H1 (cell line): ENCODE measurements around the gene GLRB. TPM values are rescaled to one million over a fixed set of nuclear protein-coding genes. Genes with fewer than 3 reads are reported as not detected.

Experiments used
- CTCF ChIA-PET: fragments of 300-600 bp; sonication (Branson Sonifier 250); formaldehyde crosslinking; loops from one replicate; lab custom pipeline; 2021; ENCODE audit not compliant: partially characterized antibody; lab: Charles Lee
- POLR2A ChIA-PET: fragments of 300-600 bp; sonication (Branson Sonifier 250); formaldehyde crosslinking; loops from one replicate; lab custom pipeline; 2021; ENCODE audit warnings: inconsistent platforms; ENCODE audit not compliant: partially characterized antibody; lab: Charles Lee
- DNase-seq, 2 experiments: peaks; one replicate each; pipeline versions ENCODE4 v3.0.0 to v3.0.0-alpha.2; 2010 to 2022; ENCODE audit warnings: low spot score in 2 of 2, low read depth in 1 of 2, mixed read lengths in 1 of 2
- FAIRE-seq: peaks from 2 replicates; lab custom pipeline; 2011; peaks lifted over from hg19 to GRCh38; lab: Jason Lieb, UNC
- H2AFZ ChIP-seq: 2 replicates; pipeline ENCODE4 v1.8.1; 2012; ENCODE audit warnings: low read length, inconsistent platforms
- H2AK5ac ChIP-seq: 2 replicates; pipeline ENCODE4 v1.6.1; 2013; ENCODE audit warnings: low read depth, low read length
- H2BK120ac ChIP-seq: replicated peaks from 2 replicates; pipeline ENCODE3; 2013; ENCODE audit warnings: low read depth, low read length, inconsistent platforms
- H2BK12ac ChIP-seq: 2 replicates; pipeline ENCODE4 v1.6.1; 2013; ENCODE audit warnings: low read depth, low read length
- H2BK15ac ChIP-seq: 2 replicates; pipeline ENCODE4 v1.6.1; 2013; ENCODE audit warnings: low read length
- H2BK20ac ChIP-seq: 2 replicates; pipeline ENCODE4 v1.6.1; 2013; ENCODE audit warnings: low read length
- H2BK5ac ChIP-seq: 2 replicates; pipeline ENCODE4 v1.6.1; 2013; ENCODE audit warnings: low read depth, low read length
- H3K14ac ChIP-seq: 2 replicates; pipeline ENCODE4 v1.6.1; 2013; ENCODE audit warnings: inconsistent platforms; ENCODE audit not compliant: insufficient read length
- H3K18ac ChIP-seq: 2 replicates; pipeline ENCODE4 v1.6.1; 2013; ENCODE audit warnings: low read length; ENCODE audit errors: extremely low read depth
- H3K23ac ChIP-seq: 2 replicates; pipeline ENCODE4 v1.6.1; 2013; ENCODE audit warnings: inconsistent platforms; ENCODE audit not compliant: insufficient read length
- H3K23me2 ChIP-seq: 2 replicates; pipeline ENCODE4 v1.6.1; 2013; ENCODE audit warnings: low read depth, low read length
- H3K27ac ChIP-seq: 2 replicates; pipeline ENCODE4 v1.6.1; 2011; ENCODE audit warnings: low read depth, low read length, inconsistent platforms
- H3K27me3 ChIP-seq, 4 experiments: replicated peaks in 1 of 4; 1 replicate in 1 of 4; 2 replicates in 3 of 4; pipeline versions ENCODE4 v1.6.1 to v1.8.1; 2011 to 2013; ENCODE audit warnings: low read length in 3 of 4, mild to moderate bottlenecking in 3 of 4, inconsistent platforms in 2 of 4, mixed read lengths in 2 of 4, moderate library complexity in 1 of 4; ENCODE audit not compliant: control insufficient read depth in 3 of 4, insufficient read depth in 3 of 4; ENCODE audit errors: extremely low read depth in 1 of 4
- H3K36me3 ChIP-seq, 4 experiments: 2 replicates each; pipeline versions ENCODE4 v1.6.1 to v1.8.1; 2011 to 2013; ENCODE audit warnings: mild to moderate bottlenecking in 4 of 4, low read length in 3 of 4, moderate library complexity in 2 of 4, control low read depth in 1 of 4, inconsistent platforms in 1 of 4; ENCODE audit not compliant: insufficient read depth in 4 of 4, control insufficient read depth in 2 of 4
- H3K4ac ChIP-seq: replicated peaks from 2 replicates; pipeline ENCODE3; 2013; ENCODE audit warnings: low read length, low read depth, mixed read lengths, inconsistent platforms; ENCODE audit not compliant: insufficient read length
- H3K4me1 ChIP-seq, 4 experiments: replicated peaks in 1 of 4; 1 replicate in 1 of 4; 2 replicates in 3 of 4; pipeline versions ENCODE4 v1.6.1 to v1.8.1; 2011 to 2013; ENCODE audit warnings: low read length in 3 of 4, inconsistent platforms in 2 of 4, mixed read lengths in 1 of 4; ENCODE audit not compliant: insufficient read depth in 4 of 4, control insufficient read depth in 3 of 4
- H3K4me2 ChIP-seq, 2 experiments: 2 replicates each; pipeline versions ENCODE4 v1.6.1 to v1.8.1; 2011 to 2013; ENCODE audit warnings: low read depth in 2 of 2, low read length in 2 of 2, control low read depth in 1 of 2, inconsistent platforms in 1 of 2, mild to moderate bottlenecking in 1 of 2; ENCODE audit not compliant: insufficient read depth in 1 of 2
- H3K4me3 ChIP-seq, 4 experiments: fragments of 200-600, 300-600 bp in 1 of 4; sonication (generic), shearing (Covaris generic), sonication (Bioruptor Twin) in 1 of 4; 2 replicates each; pipeline versions ENCODE4 v1.5.1 to v1.8.1; 2011 to 2016; ENCODE audit warnings: low read length in 4 of 4, low read depth in 3 of 4, control low read depth in 2 of 4, inconsistent platforms in 2 of 4, mild to moderate bottlenecking in 2 of 4, mixed read lengths in 1 of 4, moderate library complexity in 1 of 4; ENCODE audit not compliant: insufficient read depth in 2 of 4; ENCODE audit errors: extremely low read depth in 1 of 4
- H3K56ac ChIP-seq: replicated peaks from 2 replicates; pipeline ENCODE3; 2013; ENCODE audit warnings: low read depth, mild to moderate bottlenecking, mixed read lengths, low read length, inconsistent platforms; ENCODE audit not compliant: insufficient read length
- H3K79me1 ChIP-seq: 2 replicates; pipeline ENCODE4 v1.6.1; 2013; ENCODE audit warnings: low read depth, low read length, control low read depth
- H3K79me2 ChIP-seq, 2 experiments: 2 replicates each; pipeline versions ENCODE4 v1.6.1 to v1.8.1; 2012 to 2013; ENCODE audit warnings: low read length in 2 of 2, mild to moderate bottlenecking in 2 of 2, inconsistent platforms in 1 of 2; ENCODE audit not compliant: insufficient read depth in 2 of 2, control insufficient read depth in 1 of 2
- H3K9ac ChIP-seq, 4 experiments: replicated peaks in 1 of 4; 1 replicate in 1 of 4; 2 replicates in 3 of 4; pipeline versions ENCODE4 v1.6.1 to v1.8.1; 2011 to 2013; ENCODE audit warnings: low read depth in 3 of 4, low read length in 3 of 4, control low read depth in 2 of 4, mild to moderate bottlenecking in 2 of 4, moderate library complexity in 2 of 4, inconsistent platforms in 1 of 4; ENCODE audit errors: extremely low read depth in 1 of 4
- H3K9me3 ChIP-seq, 2 experiments: 2 replicates each; pipeline versions ENCODE4 v1.6.1 to v1.8.1; 2012 to 2013; ENCODE audit warnings: mild to moderate bottlenecking in 2 of 2, moderate library complexity in 2 of 2, control low read depth in 1 of 2, inconsistent platforms in 1 of 2, low read depth in 1 of 2, low read length in 1 of 2, mixed read lengths in 1 of 2; ENCODE audit not compliant: insufficient read depth in 2 of 2
- H4K20me1 ChIP-seq, 2 experiments: replicated peaks in 1 of 2; 2 replicates each; pipeline versions ENCODE3 to v1.8.1; 2011 to 2013; ENCODE audit warnings: inconsistent platforms in 2 of 2, low read length in 2 of 2, mild to moderate bottlenecking in 1 of 2; ENCODE audit not compliant: insufficient read depth in 2 of 2, control insufficient read depth in 1 of 2
- H4K5ac ChIP-seq: 2 replicates; pipeline ENCODE4 v1.6.1; 2013; ENCODE audit warnings: low read length, low read depth, mixed read lengths, inconsistent platforms; ENCODE audit not compliant: insufficient read length
- H4K8ac ChIP-seq: 2 replicates; pipeline ENCODE4 v1.8.0; 2013; ENCODE audit warnings: mild to moderate bottlenecking, moderate library complexity, low read length, inconsistent platforms; ENCODE audit not compliant: insufficient read depth; ENCODE audit errors: extremely low read depth
- H4K91ac ChIP-seq: replicated peaks from 2 replicates; pipeline ENCODE3; 2013; ENCODE audit warnings: low read length, mixed read lengths, inconsistent platforms; ENCODE audit not compliant: insufficient read length
- HDAC6 ChIP-seq: IDR thresholded peaks from one replicate; pipeline ENCODE4 v1.7.1; 2012; ENCODE audit warnings: low read depth, mild to moderate bottlenecking, inconsistent platforms, low read length, moderate library complexity
- JUN ChIP-seq: IDR thresholded peaks from 2 replicates; pipeline ENCODE4 v1.6.1; 2011; ENCODE audit warnings: low read depth, mild to moderate bottlenecking, improper control_type of control experiment, low read length
- POLR2AphosphoS5 ChIP-seq: IDR thresholded peaks from 2 replicates; pipeline ENCODE4 v1.6.1; 2011; ENCODE audit warnings: low read depth, low read length
- RFX5 ChIP-seq: IDR thresholded peaks from 2 replicates; pipeline ENCODE4 v1.6.1; 2011; ENCODE audit warnings: low read depth, low read length, improper control_type of control experiment, borderline replicate concordance
- SIRT6 ChIP-seq: IDR thresholded peaks from one replicate; pipeline ENCODE4 v1.7.1; 2012; ENCODE audit warnings: low read length, inconsistent platforms
- SP1 ChIP-seq: IDR thresholded peaks from 2 replicates; pipeline ENCODE4 v1.6.1; 2011; ENCODE audit warnings: low read depth, low read length
- SP4 ChIP-seq: IDR thresholded peaks from 2 replicates; pipeline ENCODE4 v1.6.1; 2012; ENCODE audit warnings: low read length, inconsistent platforms
- TAF7 ChIP-seq: optimal IDR thresholded peaks from 2 replicates; pipeline ENCODE3; 2011; ENCODE audit warnings: low read depth, mild to moderate bottlenecking, inconsistent platforms, low read length, moderate library complexity, borderline replicate concordance
- TEAD4 ChIP-seq: IDR thresholded peaks from 2 replicates; pipeline ENCODE4 v1.6.1; 2012; ENCODE audit warnings: low read depth, low read length, inconsistent platforms, mixed read lengths
- WGBS, 2 experiments: shearing (Covaris generic) in 1 of 2; methylation state at CpG; one replicate each; pipeline versions ENCODE4 v1.1.6 to v1.1.7; 2013 to 2015; ENCODE audit warnings: low lambda C conversion rate in 2 of 2, mixed read lengths in 2 of 2, inconsistent platforms in 1 of 2, low coverage in 1 of 2, missing lambda C conversion rate in 1 of 2; ENCODE audit not compliant: insufficient replicate concordance in 2 of 2, insufficient coverage in 1 of 2, insufficient read length in 1 of 2; ENCODE audit errors: extremely low coverage in 1 of 2, missing lambda C conversion rate in 1 of 2; 5-methylcytosine and 5-hydroxymethylcytosine counted together
- polyA plus RNA-seq, 7 experiments: library from polyadenylated mRNA; depleted of rRNA in 3 of 7; stranded (reverse) in 5 of 7; unstranded in 2 of 7; fragments of >200 nt in 5 of 7; fragments of 200-250 nt in 2 of 7; gene quantifications; 1 replicate in 5 of 7; 2 replicates in 1 of 7; 4 replicates in 1 of 7; pipeline versions ENCODE4 v1.2.1 to v1.2.3, GENCODE V29; 2011 to 2013; ENCODE audit warnings: missing spikeins in 2 of 7, mixed read lengths in 2 of 7
- total RNA-seq: library from RNA; stranded (reverse); fragmentation: NEBNext Ultra II Directional; extraction: Animal tissue kit (Norgen Biotek cat#: 25700); gene quantifications from 2 replicates; pipeline ENCODE4 v1.2.1, GENCODE V29; 2021
- TF ChIP-seq, protein P1 (sequence below): IDR thresholded peaks from 2 replicates; pipeline ENCODE4 v1.6.1; 2012; ENCODE audit warnings: low read length, inconsistent platforms

The GLRB gene
- total and polyA plus RNA-seq, 2 of the 8 experiments (the other 6 are each of a cell fraction or from before 2014, with no cell fraction given) = 0.33 to 1.1 TPM

DNA sequence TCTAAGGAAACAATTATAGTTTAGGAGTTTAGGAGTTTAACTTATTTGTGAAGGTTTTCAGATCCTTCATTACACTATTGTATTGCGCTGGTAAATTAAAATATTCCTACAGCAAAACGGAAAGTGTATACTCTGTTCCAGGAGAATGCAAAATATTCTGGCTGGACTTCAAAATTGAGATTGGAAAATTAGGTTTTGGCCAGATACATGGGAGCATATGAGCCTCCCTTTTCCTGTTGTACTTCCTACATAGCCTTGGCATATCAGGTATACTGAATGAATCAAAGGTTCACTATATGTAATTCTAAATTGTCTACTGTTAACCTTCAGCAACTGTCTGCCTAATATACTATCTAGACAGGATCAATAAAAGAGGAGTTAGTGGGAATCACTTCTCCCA, 119.4 kb downstream of the GLRB start:
- Histone ChIP-seq H2BK120ac (no peak overlapping the region), H4K91ac (no peak overlapping the region), H3K18ac (no peak overlapping the region), H3K4ac (no peak overlapping the region), H3K27me3 (no peaks in the 10 kb centered on the region), H3K4me1 (peaks cover 0 to 5% (median 0%) of the 10 kb centered on the region in 4 experiments; a peak in 3 of 7 replicates), H2AK5ac (no peak overlapping the region), H3K23me2 (no peaks in the 10 kb centered on the region), H2BK15ac (no peak overlapping the region), H3K56ac (no peak overlapping the region), H3K79me2 (no peaks in the 10 kb centered on the region), H3K14ac (no peak overlapping the region), H4K5ac (no peak overlapping the region), H3K9ac (no peak overlapping the region), H4K8ac (no peak overlapping the region), H3K36me3 (no peaks in the 10 kb centered on the region), H3K4me2 (no peak overlapping the region), H3K4me3 (no peak overlapping the region), H2BK5ac (no peak overlapping the region), H3K23ac (no peak overlapping the region), H3K9me3 (no peaks in the 10 kb centered on the region), H4K20me1 (no peaks in the 10 kb centered on the region), H2BK20ac (no peak overlapping the region), H3K79me1 (no peaks in the 10 kb centered on the region), H2AFZ (no peak overlapping the region), H3K27ac (no peak overlapping the region), H2BK12ac (no peak overlapping the region)
- POLR2A ChIA-PET = no interaction called here
- FAIRE-seq (no peak), DNase-seq (no peak)
- 94% methylated on average over 2 of the region's 2 CpGs; no CpG with 5 or more reads in 1 of the 2 experiments for WGBS, 2 experiments
- CTCF ChIA-PET = interaction anchor here (0.7 to 1.3 kb wide), 3 partner anchors 9 to 138 kb away, joined by 3 to 7 read pairs (median 3); no protein-coding TSS in a partner anchor
- no peak for TF ChIP-seq HDAC6
- TF ChIP-seq RFX5 = no peak
- TF ChIP-seq TAF7 = no peak
- no peak for TF ChIP-seq POLR2AphosphoS5
- no peak for TF ChIP-seq TEAD4
- TF ChIP-seq JUN = no peak
- no peak for TF ChIP-seq SP4
- no peak for TF ChIP-seq SIRT6
- TF ChIP-seq, protein P1, sequence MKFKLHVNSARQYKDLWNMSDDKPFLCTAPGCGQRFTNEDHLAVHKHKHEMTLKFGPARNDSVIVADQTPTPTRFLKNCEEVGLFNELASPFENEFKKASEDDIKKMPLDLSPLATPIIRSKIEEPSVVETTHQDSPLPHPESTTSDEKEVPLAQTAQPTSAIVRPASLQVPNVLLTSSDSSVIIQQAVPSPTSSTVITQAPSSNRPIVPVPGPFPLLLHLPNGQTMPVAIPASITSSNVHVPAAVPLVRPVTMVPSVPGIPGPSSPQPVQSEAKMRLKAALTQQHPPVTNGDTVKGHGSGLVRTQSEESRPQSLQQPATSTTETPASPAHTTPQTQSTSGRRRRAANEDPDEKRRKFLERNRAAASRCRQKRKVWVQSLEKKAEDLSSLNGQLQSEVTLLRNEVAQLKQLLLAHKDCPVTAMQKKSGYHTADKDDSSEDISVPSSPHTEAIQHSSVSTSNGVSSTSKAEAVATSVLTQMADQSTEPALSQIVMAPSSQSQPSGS = no peak
- no peak for TF ChIP-seq SP1
